Central memory CD8-positive, alpha-beta T cell (primary cell): ENCODE results near the gene CFAP20DC.
"Not testable (repeated sequence)": the region's sequence is repeated elsewhere in the genome, so short reads cannot be mapped to it uniquely, and the experiment has no call there.

Experiments
- ATAC-seq: fragments of 150-1000 bp; cut with Tn5 transposase; replicated peaks from 2 replicates; pipeline ENCODE4 v1.10.0; 2022; ENCODE audit warnings: mild to moderate bottlenecking, moderate FRiP score, moderate number of reproducible peaks; ENCODE audit not compliant: poor library complexity, severe bottlenecking; ENCODE audit errors: extremely low read depth
- DNase-seq, 2 donors: peaks; one replicate each; pipeline ENCODE4 v3.0.0; 2021; ENCODE audit warnings: low spot score in 2 of 2
- H3K27ac Mint-ChIP-seq: one replicate; pipeline ENCODE4 v1.8.0; 2022; ENCODE audit warnings: low read depth, mild to moderate bottlenecking, moderate library complexity, mixed read lengths
- H3K27me3 Mint-ChIP-seq: one replicate; pipeline ENCODE4 v1.8.0; 2022; ENCODE audit warnings: mixed read lengths
- H3K36me3 Mint-ChIP-seq: one replicate; pipeline ENCODE4 v1.8.0; 2022; ENCODE audit warnings: mild to moderate bottlenecking, moderate library complexity, mixed read lengths; ENCODE audit not compliant: insufficient read depth
- H3K4me1 Mint-ChIP-seq: one replicate; pipeline ENCODE4 v1.8.0; 2022; ENCODE audit warnings: mixed read lengths
- H3K4me3 Mint-ChIP-seq: one replicate; pipeline ENCODE4 v1.8.0; 2022; ENCODE audit warnings: mild to moderate bottlenecking, moderate library complexity, mixed read lengths
- H3K9me3 Mint-ChIP-seq: one replicate; pipeline ENCODE4 v1.8.0; 2022; ENCODE audit warnings: mixed read lengths

The CFAP20DC gene

GRCh38 chr3:58728723-58729122, 321.1 kb downstream of the CFAP20DC start:
- no peak for ATAC-seq
- Mint-ChIP-seq H3K27me3 (no peaks in the 10 kb centered on the region), H3K4me3 (no peak overlapping the region)

DNA sequence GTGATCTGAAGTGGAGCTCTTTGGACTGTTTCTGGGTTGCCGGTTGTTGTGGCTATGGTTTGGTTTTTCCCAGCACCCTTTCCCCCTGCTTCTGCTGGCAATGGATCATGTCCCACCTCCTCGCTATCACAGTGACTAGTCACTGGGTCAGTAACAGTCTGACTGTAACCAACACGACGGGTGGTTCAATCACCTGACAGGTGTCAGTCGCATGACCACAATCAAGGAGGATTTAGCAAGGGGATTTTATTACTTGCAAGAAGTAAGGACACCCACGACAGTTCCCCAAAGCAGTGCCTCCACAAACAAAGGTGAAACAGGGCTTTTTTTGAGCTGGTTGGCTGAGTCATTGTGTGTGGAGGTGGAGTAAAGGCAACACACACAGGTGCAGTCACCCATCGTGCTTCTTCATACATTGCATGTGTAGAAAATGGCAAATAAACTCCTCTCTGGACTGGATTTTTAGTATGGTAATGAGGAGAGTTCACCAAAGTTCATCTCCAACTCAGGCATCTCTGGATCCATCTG, 324.4 kb downstream of the CFAP20DC start:
- ATAC-seq (no peak), DNase-seq (no peak)
- Mint-ChIP-seq H3K9me3 (no peaks in the 10 kb centered on the region), H3K36me3 (peaks cover 1% of the 10 kb centered on the region), H3K27ac (no peak overlapping the region), H3K4me1 (no peaks in the 10 kb centered on the region), H3K4me3 (no peak overlapping the region), H3K27me3 (peaks cover 3% of the 10 kb centered on the region)

More at GRCh38 chr3:58728723-58729122, 321.1 kb downstream of the CFAP20DC start:
- H3K27ac Mint-ChIP-seq, result no peak overlapping the region
- H3K9me3 Mint-ChIP-seq, result no peaks in the 10 kb centered on the region
- DNase-seq, result no peak
- H3K4me1 Mint-ChIP-seq, result no peaks in the 10 kb centered on the region
- H3K36me3 Mint-ChIP-seq, result peaks cover 1% of the 10 kb centered on the region

DNA sequence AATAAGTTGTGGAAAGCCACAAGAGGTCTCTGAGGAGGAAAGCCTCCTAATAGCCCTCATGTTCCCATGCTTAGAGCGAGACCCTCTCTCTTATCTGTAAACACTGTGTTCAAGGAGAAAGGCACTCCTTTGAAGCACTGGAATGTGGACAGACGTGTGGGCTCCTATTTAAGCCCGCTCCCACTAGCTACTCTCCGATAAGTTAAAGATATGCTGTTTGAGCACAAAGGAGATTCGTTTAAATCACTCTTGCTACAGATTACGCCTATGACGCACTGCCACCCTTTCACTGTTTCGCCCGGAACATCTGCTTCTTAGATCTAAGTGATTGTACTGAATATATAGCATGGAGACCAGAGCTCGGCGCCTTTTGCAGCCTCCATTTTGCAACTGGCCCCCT, 325.5 kb downstream of the CFAP20DC start:
- Mint-ChIP-seq H3K27ac (no peak overlapping the region), H3K9me3 (no peaks in the 10 kb centered on the region), H3K27me3 (peaks cover 13% of the 10 kb centered on the region), H3K4me3 (no peak overlapping the region), H3K4me1 (no peaks in the 10 kb centered on the region), H3K36me3 (peaks cover 1% of the 10 kb centered on the region)
- no peak for DNase-seq
- no peak for ATAC-seq

GRCh38 chr3:58723173-58723572, 326.7 kb downstream of the CFAP20DC start:
- DNase-seq, result no peak
- no peaks in the 10 kb centered on the region for H3K4me1 Mint-ChIP-seq
- no peak overlapping the region for H3K27ac Mint-ChIP-seq
- no peak overlapping the region for H3K4me3 Mint-ChIP-seq
- H3K9me3 Mint-ChIP-seq, result no peaks in the 10 kb centered on the region
- H3K36me3 Mint-ChIP-seq, result peaks cover 1% of the 10 kb centered on the region
- no peak for ATAC-seq
- H3K27me3 Mint-ChIP-seq, result peaks cover 13% of the 10 kb centered on the region

DNA sequence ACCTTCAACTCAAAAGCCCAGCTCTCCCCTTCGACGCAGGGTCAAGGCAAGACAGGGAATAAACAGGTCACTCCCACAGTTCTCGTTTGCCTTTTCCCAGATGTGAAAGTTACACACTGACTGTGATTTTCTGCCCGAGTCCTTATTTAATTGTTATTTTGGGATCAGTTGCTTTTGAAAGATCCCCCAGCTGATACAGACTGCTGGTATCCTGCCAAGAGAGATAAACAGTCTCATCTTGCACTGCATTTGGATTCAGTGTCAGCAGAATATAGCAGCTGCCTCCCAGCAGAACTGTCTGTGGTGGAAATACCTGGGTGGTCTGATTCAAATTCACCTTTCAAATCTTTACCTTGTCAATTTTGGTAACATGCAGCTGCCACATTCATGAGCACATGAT, 327.3 kb downstream of the CFAP20DC start:
- H3K4me1 Mint-ChIP-seq, result no peaks in the 10 kb centered on the region
- H3K36me3 Mint-ChIP-seq, result no peaks in the 10 kb centered on the region
- no peak overlapping the region for H3K27ac Mint-ChIP-seq
- ATAC-seq, result no peak
- DNase-seq, result no peak
- H3K27me3 Mint-ChIP-seq, result peaks cover 13% of the 10 kb centered on the region
- no peaks in the 10 kb centered on the region for H3K9me3 Mint-ChIP-seq
- H3K4me3 Mint-ChIP-seq, result no peak overlapping the region

GRCh38 chr3:58720526-58720925, 329.3 kb downstream of the CFAP20DC start:
- no peaks in the 10 kb centered on the region for H3K36me3 Mint-ChIP-seq
- no peak overlapping the region for H3K4me3 Mint-ChIP-seq
- no peaks in the 10 kb centered on the region for H3K4me1 Mint-ChIP-seq
- DNase-seq (no peak), ATAC-seq (no peak)
- no peaks in the 10 kb centered on the region for H3K9me3 Mint-ChIP-seq
- no peak overlapping the region for H3K27ac Mint-ChIP-seq
- peaks cover 13% of the 10 kb centered on the region for H3K27me3 Mint-ChIP-seq

DNA sequence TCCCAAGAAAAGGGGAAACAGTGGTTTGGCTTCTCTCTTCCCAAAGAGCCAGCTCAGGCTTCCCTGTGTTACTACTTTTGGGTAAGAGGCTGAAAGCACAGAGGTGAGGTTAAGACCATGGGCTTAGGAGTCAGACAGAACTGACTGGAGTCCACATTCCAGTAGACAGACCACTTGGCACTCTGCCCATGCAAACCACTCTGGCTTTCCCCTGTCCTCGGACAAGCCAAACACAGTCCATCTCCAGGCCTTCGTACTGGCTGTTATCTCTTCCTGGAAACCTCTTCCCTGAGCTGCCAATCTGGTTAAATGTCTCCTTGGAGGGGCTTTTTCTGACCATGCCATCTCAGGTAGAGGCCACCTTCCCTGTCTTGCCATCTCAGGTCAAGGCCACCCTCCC, 330.1 kb downstream of the CFAP20DC start:
- H3K4me1 Mint-ChIP-seq, result no peaks in the 10 kb centered on the region
- H3K36me3 Mint-ChIP-seq, result no peaks in the 10 kb centered on the region
- peaks cover 13% of the 10 kb centered on the region for H3K27me3 Mint-ChIP-seq
- no peaks in the 10 kb centered on the region for H3K9me3 Mint-ChIP-seq
- no peak for ATAC-seq
- DNase-seq, result no peak
- no peak overlapping the region for H3K27ac Mint-ChIP-seq
- no peak overlapping the region for H3K4me3 Mint-ChIP-seq

- Mint-ChIP-seq H3K27me3 (no peaks in the 10 kb centered on the region), H3K27ac (no peak overlapping the region), H3K36me3 (no peaks in the 10 kb centered on the region), H3K9me3 (no peaks in the 10 kb centered on the region), H3K4me3 (no peak overlapping the region), H3K4me1 (no peaks in the 10 kb centered on the region)
- no peak for ATAC-seq
- DNase-seq, result no peak
Measured at GRCh38 chr3:58713715-58714401, 336.0 kb downstream of the CFAP20DC start.

DNA sequence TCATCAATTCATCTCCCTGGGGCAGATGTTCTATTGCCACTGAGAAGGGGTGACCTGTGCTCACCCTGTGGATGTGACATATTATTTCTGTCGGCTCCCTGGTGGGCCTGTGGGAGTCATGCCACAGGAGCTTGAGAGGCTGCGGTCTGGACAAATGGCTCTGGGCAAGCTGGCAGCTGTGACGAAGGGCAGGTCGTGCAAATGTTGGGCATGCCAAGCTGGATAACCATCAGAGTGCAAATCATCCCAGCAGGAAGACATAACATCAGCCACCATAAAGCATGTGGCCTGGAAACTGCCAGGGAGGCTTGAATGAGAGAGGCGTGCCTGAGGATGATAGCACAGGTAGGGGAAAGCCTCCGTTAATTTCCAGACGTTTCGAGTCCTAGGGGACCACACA, 338.0 kb downstream of the CFAP20DC start:
- Mint-ChIP-seq H3K4me3 (no peak overlapping the region), H3K27ac (no peak overlapping the region), H3K4me1 (no peaks in the 10 kb centered on the region), H3K27me3 (peaks cover 7% of the 10 kb centered on the region), H3K36me3 (no peaks in the 10 kb centered on the region), H3K9me3 (no peaks in the 10 kb centered on the region)
- DNase-seq, result no peak
- no peak for ATAC-seq

- not testable (repeated sequence) for H3K4me1 Mint-ChIP-seq, H3K27ac Mint-ChIP-seq, H3K4me3 Mint-ChIP-seq
Measured at GRCh38 chr3:58708983-58709382, 340.8 kb downstream of the CFAP20DC start.

DNA sequence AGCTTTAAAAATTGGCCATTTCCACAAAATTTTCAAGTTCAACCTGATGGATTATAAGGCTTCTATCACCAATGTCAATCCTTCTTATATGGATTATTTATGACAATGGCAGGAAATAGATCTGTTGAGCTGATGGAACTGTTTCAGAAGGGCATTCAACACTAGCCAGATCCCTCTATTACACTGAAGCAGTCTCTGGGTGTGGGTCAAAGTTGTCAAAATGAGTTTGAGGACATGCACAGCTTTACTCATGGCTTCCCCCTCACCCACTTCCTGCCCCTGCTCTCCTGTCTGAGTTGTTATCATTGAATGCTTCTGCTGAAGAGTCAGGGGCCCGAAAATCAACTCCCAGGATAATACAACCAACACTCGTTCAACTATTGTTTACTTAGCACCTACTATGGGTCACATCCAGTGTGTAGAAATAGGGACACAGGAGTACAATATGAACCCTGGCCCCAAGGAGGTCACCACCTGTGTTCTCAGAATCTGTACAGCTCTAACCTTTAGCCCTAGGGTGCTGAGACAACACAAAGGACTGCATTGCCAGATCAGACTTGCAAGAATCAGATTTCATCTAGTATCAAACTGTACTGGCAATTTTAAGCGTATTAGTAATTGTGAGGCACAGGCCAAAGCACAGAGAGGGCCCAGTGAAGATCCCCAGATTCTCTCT, 341.6 kb downstream of the CFAP20DC start:
- Mint-ChIP-seq H3K9me3 (no peaks in the 10 kb centered on the region), H3K27me3 (peaks cover 10% of the 10 kb centered on the region), H3K36me3 (no peaks in the 10 kb centered on the region), H3K27ac (no peak overlapping the region), H3K4me1 (no peaks in the 10 kb centered on the region), H3K4me3 (no peak overlapping the region)
- DNase-seq (no peak), ATAC-seq (no peak)

More at GRCh38 chr3:58708983-58709382, 340.8 kb downstream of the CFAP20DC start:
- not testable (repeated sequence) for H3K9me3 Mint-ChIP-seq, ATAC-seq, DNase-seq, H3K36me3 Mint-ChIP-seq
- peaks cover 10% of the 10 kb centered on the region for H3K27me3 Mint-ChIP-seq

- no peak overlapping the region for H3K27ac Mint-ChIP-seq
- no peaks in the 10 kb centered on the region for H3K36me3 Mint-ChIP-seq
- no peak for ATAC-seq
- DNase-seq, result no peak
- no peak overlapping the region for H3K4me3 Mint-ChIP-seq
- no peaks in the 10 kb centered on the region for H3K9me3 Mint-ChIP-seq
- H3K27me3 Mint-ChIP-seq, result peaks cover 10% of the 10 kb centered on the region
- H3K4me1 Mint-ChIP-seq, result no peaks in the 10 kb centered on the region
Measured at GRCh38 chr3:58707390-58707930, 342.4 kb downstream of the CFAP20DC start.
